ENCODE measurements around the gene PML. TPM values are rescaled to one million over a fixed set of nuclear protein-coding genes. Genes with fewer than 3 reads are reported as not detected.
"Not testable (repeated sequence)": the region's sequence is repeated elsewhere in the genome, so short reads cannot be mapped to it uniquely, and the experiment has no call there.

PML gene
- total and polyA plus RNA-seq, 5 experiments from 2014 or later, result 12.2 to 57.9 (median 26.9) TPM

DNA sequence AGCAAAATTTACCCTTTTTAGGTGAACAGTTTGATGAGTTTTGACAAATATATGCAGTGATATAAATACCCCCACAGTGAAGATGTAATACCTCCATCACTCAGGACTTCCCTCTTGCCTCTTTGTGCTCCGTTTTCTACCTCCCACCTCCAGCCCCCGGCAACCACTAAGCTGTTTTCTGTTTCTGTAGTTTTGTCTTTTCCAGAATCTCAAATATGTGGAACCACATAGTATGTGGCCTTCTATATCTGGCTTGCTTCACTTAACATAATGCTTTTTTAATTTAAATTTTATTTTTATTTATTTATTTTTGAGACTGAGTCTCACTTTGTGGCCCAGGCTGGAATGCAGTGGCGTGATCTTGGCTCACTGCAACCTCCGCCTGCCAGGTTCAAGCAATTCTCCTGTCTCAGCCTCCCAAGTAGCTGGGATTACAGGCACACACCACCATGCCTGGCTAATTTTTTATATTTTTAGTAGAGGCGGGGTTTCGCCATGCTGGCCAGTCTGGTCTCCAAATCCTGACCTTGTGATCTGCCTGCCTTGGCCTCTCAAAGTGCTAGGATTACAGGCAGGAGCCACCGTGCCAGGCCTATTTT, 33.9 kb upstream of the PML start:
- not testable (repeated sequence) for H3K27me3 Mint-ChIP-seq, ATAC-seq, H3K9me3 Mint-ChIP-seq, H3K36me3 Mint-ChIP-seq
- Mint-ChIP-seq H3K27ac (peak overlapping the region in 5 of 10 donors; percentile 43 to 84 (median 63)), H3K4me1 (peaks cover 20 to 43% (median 43%) of the 10 kb centered on the region in 4 donors), H3K4me3 (peak overlapping the region in 2 of 10 donors; percentile 40 to 44)
- peak in 1 of 10 donors; percentile 26 for DNase-seq
- POLR2A ChIA-PET, result interaction anchor here (1.3 to 1.8 kb wide), 2 partner anchors 9 to 14 kb away, joined by 3 to 10 read pairs; no protein-coding TSS in a partner anchor

DNA sequence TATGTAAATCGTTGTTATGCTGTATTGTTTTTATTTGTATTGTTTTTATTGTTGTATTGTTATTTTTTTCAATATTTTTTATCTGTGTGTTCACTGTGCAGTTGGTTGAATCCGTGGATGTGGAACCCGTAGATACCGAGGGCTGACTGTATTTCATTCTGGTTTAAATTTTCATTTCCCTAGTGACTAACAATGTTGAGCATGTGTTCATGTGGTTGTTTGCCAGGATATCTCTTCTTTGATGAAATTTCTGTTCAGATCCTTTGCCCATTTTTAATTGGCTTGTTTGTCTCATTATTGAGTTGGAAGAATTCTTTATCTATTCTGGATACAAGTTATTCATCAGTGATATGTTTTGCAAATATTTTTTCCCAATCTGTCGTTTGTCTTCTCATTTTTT, 32.1 kb upstream of the PML start:
- DNase-seq (no peak), ATAC-seq (no peak)
- H3K27ac Mint-ChIP-seq, result peak overlapping the region in 2 of 10 donors; percentile 9 to 11

DNA sequence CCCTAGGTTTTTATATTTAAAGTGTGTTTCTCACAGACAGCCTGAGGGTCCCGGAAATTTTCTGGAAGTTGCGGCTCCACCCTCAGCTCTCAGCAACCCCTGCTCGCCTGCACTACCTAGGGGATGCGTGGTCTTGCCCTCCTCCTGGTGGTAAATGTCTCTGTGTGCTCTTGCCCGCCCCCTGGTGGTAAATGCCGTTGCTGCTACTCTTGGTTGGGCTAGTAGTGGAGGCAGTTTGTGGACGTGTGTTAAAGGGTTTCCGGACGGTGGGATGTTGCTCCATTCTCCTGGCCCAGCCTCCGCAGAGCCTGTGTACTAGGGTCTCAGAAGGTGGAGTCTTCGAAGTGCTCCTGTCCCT, 29.8 kb upstream of the PML start:
- ATAC-seq (peak; percentile 85 to 86), DNase-seq (peak; percentile 71 to 93 (median 83))
- no peaks in the 10 kb centered on the region for H3K36me3 Mint-ChIP-seq
- H3K4me1 Mint-ChIP-seq, result peaks cover 17 to 39% (median 33%) of the 10 kb centered on the region in 4 donors
- peak overlapping the region; percentile 69 to 91 (median 82) for H3K4me3 Mint-ChIP-seq
- no peaks in the 10 kb centered on the region for H3K27me3 Mint-ChIP-seq
- POLR2A ChIA-PET, result interaction anchor here (1.0 to 2.7 kb wide), 4 partner anchors 8 to 37 kb away, joined by 3 to 14 read pairs (median 4); no protein-coding TSS in a partner anchor
- H3K27ac Mint-ChIP-seq, result peak overlapping the region; percentile 22 to 93 (median 84)
- no peaks in the 10 kb centered on the region for H3K9me3 Mint-ChIP-seq

More for the DNA sequence above, 32.1 kb upstream of the PML start:
- Mint-ChIP-seq H3K27me3 (no peaks in the 10 kb centered on the region), H3K9me3 (no peaks in the 10 kb centered on the region), H3K36me3 (no peaks in the 10 kb centered on the region), H3K4me3 (no peak overlapping the region), H3K4me1 (peaks cover 25 to 54% (median 50%) of the 10 kb centered on the region in 4 donors)
- POLR2A ChIA-PET, result no interaction called here

DNA sequence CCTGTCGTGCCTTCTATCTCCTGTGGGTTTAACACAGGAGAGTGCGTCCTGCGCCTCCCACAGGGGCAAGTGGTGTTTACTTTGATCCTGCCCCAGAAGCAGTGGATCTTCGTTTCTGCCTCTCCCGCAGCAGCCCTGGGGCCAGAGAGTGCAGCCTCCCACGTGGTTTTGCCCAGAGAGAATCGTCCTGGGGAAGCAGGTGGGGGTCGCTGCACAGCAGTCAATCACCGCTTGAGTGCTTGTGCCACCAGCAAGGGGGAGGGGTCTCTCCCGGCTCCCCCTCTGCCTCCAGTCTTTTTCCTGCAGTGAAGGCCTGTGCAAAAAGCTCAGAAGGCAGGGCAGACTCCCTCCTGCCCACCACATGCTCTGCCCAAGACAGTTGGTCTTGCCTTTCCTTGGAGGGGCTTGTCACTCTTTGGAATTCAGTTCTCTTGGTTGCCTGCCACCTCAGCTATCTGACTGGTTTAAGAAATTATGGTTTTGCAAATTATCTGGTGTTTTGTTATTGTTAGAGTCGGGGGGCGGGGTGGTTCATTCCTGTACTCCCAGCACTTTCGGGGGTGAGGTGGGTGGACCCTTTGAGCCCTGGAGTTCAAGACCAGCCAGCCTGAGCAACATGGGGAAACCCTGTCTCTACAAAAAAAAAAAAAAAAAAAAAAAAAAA, 29.3 kb upstream of the PML start:
- peak overlapping the region; percentile 69 to 91 (median 82) for H3K4me3 Mint-ChIP-seq
- peaks cover 16 to 37% (median 30%) of the 10 kb centered on the region in 4 donors for H3K4me1 Mint-ChIP-seq
- peak overlapping the region; percentile 65 to 93 (median 87) for H3K27ac Mint-ChIP-seq
- no peaks in the 10 kb centered on the region for H3K36me3 Mint-ChIP-seq
- no peaks in the 10 kb centered on the region for H3K9me3 Mint-ChIP-seq
- peak in 4 of 10 donors; percentile 15 to 45 (median 26) for DNase-seq
- no peaks in the 10 kb centered on the region for H3K27me3 Mint-ChIP-seq
- peak; percentile 38 to 46 for ATAC-seq
- POLR2A ChIA-PET, result interaction anchor here (1.0 to 2.7 kb wide), 4 partner anchors 11 to 37 kb away, joined by 3 to 14 read pairs (median 6); no protein-coding TSS in a partner anchor

DNA sequence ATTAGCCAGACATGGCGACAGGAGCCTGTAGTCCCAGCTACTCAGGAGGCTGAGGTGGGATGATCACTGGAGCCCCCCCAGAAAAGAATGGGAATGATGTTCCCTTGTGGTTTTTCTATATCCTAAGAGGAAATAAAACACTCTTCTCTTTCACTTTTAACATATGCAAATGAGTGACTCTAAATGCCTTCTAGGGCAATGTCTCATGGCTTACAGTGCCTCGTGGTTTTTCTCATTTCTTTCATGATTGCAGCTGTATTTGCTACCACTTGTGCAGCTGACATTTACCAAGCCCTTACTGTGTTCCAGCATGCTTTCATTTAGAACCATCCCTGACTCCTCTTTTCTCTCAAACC, 28.8 kb upstream of the PML start:
- peak; percentile 83 to 86 for ATAC-seq
- Mint-ChIP-seq H3K4me3 (peak overlapping the region; percentile 66 to 91 (median 82)), H3K27ac (peak overlapping the region; percentile 79 to 93 (median 87)), H3K27me3 (no peaks in the 10 kb centered on the region), H3K4me1 (peaks cover 16 to 35% (median 29%) of the 10 kb centered on the region in 4 donors), H3K9me3 (no peaks in the 10 kb centered on the region), H3K36me3 (no peaks in the 10 kb centered on the region)
- POLR2A ChIA-PET, result interaction anchor here (0.6 to 2.7 kb wide), 6 partner anchors 9 to 38 kb away, joined by 3 to 14 read pairs (median 4); no protein-coding TSS in a partner anchor
- peak in 6 of 10 donors; percentile 18 to 62 (median 48) for DNase-seq

DNA sequence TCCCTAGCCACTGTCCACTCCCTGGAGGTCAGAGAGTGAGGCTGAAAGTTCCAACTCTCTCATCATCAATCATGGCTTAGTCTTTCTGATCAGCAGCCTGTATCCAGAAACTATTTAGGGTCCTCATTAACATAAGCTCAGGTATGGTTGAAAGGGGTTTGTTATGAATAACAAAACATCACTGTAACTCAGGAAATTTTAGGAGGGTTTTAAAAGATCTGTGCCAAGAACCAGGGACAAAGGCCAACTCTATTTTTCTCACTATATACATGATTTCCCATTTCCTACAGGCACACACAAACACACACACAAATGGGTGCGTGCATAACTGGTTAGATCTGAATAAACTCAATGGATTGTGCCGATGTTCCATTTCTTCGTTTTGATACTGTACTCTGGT, 26.1 kb upstream of the PML start:
- Mint-ChIP-seq H3K4me3 (no peak overlapping the region), H3K4me1 (peaks cover 19 to 37% (median 36%) of the 10 kb centered on the region in 4 donors)
- DNase-seq, result no peak

DNA sequence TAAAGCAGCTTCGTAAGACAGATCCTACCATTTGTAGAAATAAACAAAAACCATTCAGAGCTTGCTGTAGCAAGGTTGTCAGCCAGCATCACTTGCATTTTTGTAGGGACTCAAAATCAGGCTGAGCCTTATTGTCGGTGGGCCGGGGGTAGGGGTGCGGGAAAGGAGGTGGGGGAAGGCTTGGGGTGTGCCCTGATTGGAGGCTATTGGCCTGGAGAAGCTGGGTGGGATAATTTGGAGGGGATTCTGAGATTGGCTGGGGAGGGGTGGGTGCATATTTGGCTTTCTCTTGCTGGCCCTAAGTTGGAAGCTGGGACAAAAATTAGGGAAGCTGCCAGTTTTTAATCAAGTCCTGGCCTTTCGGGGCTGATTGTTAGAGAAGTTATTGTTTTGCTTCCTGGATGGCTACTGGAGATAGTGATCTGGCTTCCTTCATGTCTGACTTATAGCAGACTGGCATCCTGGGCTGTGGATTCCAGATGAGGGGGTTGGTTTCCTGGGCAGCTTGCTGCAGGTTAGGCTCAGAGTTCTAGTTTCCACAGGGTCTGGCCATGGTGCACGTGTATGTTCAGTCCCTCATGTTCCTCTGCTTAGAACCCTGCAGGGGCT, 25.3 kb upstream of the PML start:
- peak in 1 of 10 donors; percentile 15 for DNase-seq
- no peak overlapping the region for H3K4me3 Mint-ChIP-seq
- H3K9me3 Mint-ChIP-seq, result no peaks in the 10 kb centered on the region
- no peaks in the 10 kb centered on the region for H3K36me3 Mint-ChIP-seq
- POLR2A ChIA-PET, result interaction anchor here (0.7 kb wide), 1 partner anchor 1248 kb away, joined by 4 read pairs; no protein-coding TSS in a partner anchor
- H3K27me3 Mint-ChIP-seq, result peaks cover 0 to 1% (median 0%) of the 10 kb centered on the region in 5 donors
- ATAC-seq, result no peak
- peaks cover 20 to 40% (median 39%) of the 10 kb centered on the region in 4 donors for H3K4me1 Mint-ChIP-seq
- no peak overlapping the region for H3K27ac Mint-ChIP-seq

More for the DNA sequence above, 26.1 kb upstream of the PML start:
- no peaks in the 10 kb centered on the region for H3K27me3 Mint-ChIP-seq
- peak overlapping the region in 2 of 10 donors; percentile 16 to 48 for H3K27ac Mint-ChIP-seq
- ATAC-seq, result no peak
- H3K9me3 Mint-ChIP-seq, result no peaks in the 10 kb centered on the region
- H3K36me3 Mint-ChIP-seq, result no peaks in the 10 kb centered on the region
- POLR2A ChIA-PET, result no interaction called here

DNA sequence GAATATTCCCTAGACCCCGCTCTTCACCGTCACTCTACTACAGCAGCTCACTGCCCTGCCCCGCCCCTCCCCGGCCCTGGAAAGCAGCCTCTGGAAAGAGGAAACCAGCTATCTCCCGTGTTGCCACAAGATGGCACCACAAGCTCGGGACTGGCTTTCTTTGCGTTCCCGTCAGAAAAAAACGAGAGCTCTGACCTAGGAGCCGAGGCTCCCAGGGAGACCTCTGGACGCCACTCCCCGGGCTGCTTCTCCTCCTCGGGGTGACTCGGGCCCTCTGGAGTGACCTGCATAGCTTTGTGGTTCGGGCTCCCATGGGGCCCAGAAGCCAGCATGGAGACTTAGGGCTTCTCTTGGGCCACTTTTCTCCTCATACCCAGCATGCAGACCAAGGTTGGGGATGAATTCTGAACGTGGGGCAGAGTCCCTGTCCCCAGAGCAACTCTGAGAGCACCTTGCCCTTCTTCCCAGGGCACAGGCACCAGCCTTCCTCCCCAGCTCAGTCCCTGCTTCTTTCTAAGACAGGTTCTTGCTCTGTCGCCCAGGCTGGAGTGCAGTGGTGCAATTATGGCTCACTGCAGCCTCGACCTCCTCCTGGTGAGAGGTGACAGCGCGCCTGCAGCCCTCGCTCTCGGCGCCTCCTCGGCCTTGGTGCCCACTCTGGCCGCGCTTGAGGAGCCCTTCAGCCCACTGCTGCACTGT, 21.4 kb upstream of the PML start:
- peak overlapping the region in 7 of 10 donors; percentile 15 to 80 (median 36) for H3K4me3 Mint-ChIP-seq
- H3K9me3 Mint-ChIP-seq, result no peaks in the 10 kb centered on the region
- ATAC-seq (peak; percentile 80), DNase-seq (peak; percentile 62 to 85 (median 77))
- no peaks in the 10 kb centered on the region for H3K36me3 Mint-ChIP-seq
- POLR2A ChIA-PET, result interaction anchor here (0.9 to 1.4 kb wide), 5 partner anchors 9 to 641 kb away, joined by 3 to 5 read pairs (median 4); partner anchors contain the start of genes PML and STOML1
- peaks cover 14 to 38% (median 32%) of the 10 kb centered on the region in 4 donors for H3K4me1 Mint-ChIP-seq
- peak overlapping the region in 2 of 10 donors; percentile 7 to 32 for H3K27ac Mint-ChIP-seq
- peaks cover 0 to 18% (median 3%) of the 10 kb centered on the region in 5 donors for H3K27me3 Mint-ChIP-seq

DNA sequence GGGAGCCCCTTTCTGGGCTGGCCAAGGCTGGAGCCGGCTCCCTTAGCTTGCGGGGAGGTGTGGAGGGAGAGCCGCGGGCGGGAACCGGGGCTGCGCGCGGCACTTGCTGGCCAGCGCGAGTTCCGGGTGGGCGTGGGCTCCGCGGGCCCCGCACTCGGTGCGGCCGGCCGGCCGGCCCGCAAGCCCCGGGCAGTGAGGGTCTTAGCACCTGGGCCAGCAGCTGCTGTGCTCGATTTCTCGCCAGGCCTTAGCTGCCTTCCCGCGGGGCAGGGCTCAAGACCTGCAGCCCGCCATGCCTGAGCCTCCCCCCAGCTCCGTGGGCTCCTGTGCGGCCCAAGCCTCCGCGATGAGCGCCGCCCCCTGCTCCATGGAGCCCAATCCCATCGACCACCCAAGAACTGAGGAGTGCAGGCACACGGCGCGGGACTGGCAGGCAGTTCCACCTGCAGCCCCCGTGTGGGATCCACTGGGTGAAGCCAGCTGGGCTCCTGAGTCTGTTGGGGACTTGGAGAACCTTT, 20.8 kb upstream of the PML start:
- H3K4me3 Mint-ChIP-seq, result peak overlapping the region in 1 of 10 donors; percentile 40
- not testable (repeated sequence) for ATAC-seq

DNA sequence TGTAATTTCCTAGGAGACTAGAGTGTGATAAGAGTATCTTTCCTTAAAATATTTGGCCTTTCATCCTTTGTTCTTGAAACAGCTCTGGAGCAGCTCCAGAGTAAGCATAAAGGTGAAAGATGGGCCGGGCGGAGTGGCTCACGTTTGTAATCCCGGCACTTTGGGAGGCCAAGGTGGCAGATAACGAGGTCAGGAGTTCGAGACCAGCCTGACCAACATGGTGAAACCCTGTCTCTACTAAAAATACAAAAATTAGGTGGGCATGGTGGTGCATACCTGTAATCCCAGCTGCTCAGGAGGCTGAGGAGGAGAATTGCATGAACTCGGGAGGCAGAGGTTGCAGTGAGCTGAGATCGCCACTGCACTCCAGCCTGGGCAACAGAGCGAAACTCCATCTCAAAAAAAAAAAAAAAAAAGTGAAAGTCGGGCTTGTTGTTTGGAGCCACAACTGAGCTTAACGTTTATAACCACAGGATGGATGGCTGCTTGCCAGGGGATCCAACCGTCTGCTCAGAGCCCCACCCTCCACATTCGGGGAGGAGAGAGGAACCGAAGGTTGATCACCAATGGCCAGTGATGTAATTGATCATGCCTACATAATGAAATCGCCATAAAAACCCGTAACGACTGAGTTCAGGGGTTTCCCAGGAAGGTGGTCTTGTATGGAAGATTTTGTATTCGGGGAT, 18.9 kb upstream of the PML start:
- not testable (repeated sequence) for H3K9me3 Mint-ChIP-seq, H3K36me3 Mint-ChIP-seq
- ATAC-seq (peak; percentile 65 to 71), DNase-seq (peak in 6 of 10 donors; percentile 28 to 76 (median 58))
- H3K4me1 Mint-ChIP-seq, result peaks cover 13 to 49% (median 31%) of the 10 kb centered on the region in 4 donors
- H3K4me3 Mint-ChIP-seq, result peak overlapping the region; percentile 6 to 71 (median 47)
- H3K27me3 Mint-ChIP-seq, result peaks cover 0 to 18% (median 3%) of the 10 kb centered on the region in 5 donors
- peak overlapping the region in 8 of 10 donors; percentile 13 to 94 (median 58) for H3K27ac Mint-ChIP-seq
- POLR2A ChIA-PET, result interaction anchor here (0.6 to 1.6 kb wide), 5 partner anchors 9 to 31 kb away, joined by 3 to 10 read pairs (median 3); partner anchors contain the start of gene PML

More for the DNA sequence above, 20.8 kb upstream of the PML start:
- not testable (repeated sequence) for H3K9me3 Mint-ChIP-seq, DNase-seq, H3K36me3 Mint-ChIP-seq
- POLR2A ChIA-PET, result interaction anchor here (0.7 to 1.6 kb wide), 5 partner anchors 8 to 641 kb away, joined by 3 to 9 read pairs (median 3); partner anchors contain the start of gene PML
- Mint-ChIP-seq H3K27ac (peak overlapping the region in 1 of 10 donors; percentile 81), H3K4me1 (peaks cover 13 to 40% (median 29%) of the 10 kb centered on the region in 4 donors), H3K27me3 (peaks cover 0 to 18% (median 3%) of the 10 kb centered on the region in 5 donors)

DNA sequence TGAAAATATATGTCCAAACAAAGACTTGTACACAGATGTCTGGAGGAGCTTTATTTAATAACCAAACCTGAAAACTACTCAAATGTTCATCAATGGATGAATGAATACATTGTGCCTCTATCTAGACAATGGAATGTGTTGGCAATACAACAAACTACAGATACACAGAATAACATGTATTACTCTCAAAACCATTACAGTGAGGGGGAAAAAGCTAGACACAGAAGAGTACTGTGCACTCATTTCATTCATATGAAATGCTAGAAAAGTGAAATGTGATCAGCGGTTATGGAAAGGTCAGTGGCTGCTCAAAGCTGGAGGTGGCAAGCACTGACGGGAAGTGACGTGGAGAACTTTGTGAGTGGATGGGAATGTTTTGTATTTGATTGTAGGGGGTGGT, 15.6 kb upstream of the PML start:
- Mint-ChIP-seq H3K4me3 (no peak overlapping the region), H3K27me3 (peaks cover 0 to 18% (median 3%) of the 10 kb centered on the region in 5 donors), H3K9me3 (no peaks in the 10 kb centered on the region), H3K36me3 (no peaks in the 10 kb centered on the region), H3K27ac (peak overlapping the region in 2 of 10 donors; percentile 6 to 74), H3K4me1 (peaks cover 20 to 68% (median 47%) of the 10 kb centered on the region in 4 donors)
- ATAC-seq, result no peak
- DNase-seq, result no peak
- POLR2A ChIA-PET, result interaction anchor here (1.2 kb wide), 1 partner anchor 9 kb away, joined by 3 read pairs; no protein-coding TSS in a partner anchor
